GM19035 (cell line): ENCODE measurements around the gene TMEM229B.
"Not testable (repeated sequence)": the region's sequence is repeated elsewhere in the genome, so short reads cannot be mapped to it uniquely, and the experiment has no call there.

ENCODE experiments used
- ATAC-seq: cut with Tn5 transposase; IDR thresholded peaks from one replicate; pipeline ENCODE4 v1.9.1; 2021; ENCODE audit not compliant: unreplicated experiment

The TMEM229B gene

GRCh38 chr14:67459336-67459735 lies 29.2 kb downstream of the TMEM229B start:
- no peak for ATAC-seq

DNA sequence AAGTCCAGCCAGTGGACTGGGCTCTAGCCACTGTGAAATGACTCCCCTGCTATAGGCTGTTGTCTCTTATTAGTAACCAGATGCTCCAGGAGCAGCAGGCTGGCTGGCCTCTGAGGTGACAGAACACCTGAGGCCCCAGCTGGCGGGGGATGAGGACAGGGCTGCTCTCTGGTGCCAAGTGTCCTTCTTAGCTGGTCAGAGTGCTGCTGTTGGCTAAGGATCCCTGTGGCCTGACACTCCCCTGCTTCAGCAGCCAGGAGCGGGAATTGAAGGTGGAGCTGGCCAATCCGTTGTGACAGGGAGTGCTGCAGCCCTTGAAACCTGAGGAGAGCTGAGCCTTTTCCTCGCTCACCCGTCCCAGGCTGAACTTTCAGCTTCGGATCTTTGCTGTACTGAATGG lies 30.7 kb downstream of the TMEM229B start:
- ATAC-seq: no peak

DNA sequence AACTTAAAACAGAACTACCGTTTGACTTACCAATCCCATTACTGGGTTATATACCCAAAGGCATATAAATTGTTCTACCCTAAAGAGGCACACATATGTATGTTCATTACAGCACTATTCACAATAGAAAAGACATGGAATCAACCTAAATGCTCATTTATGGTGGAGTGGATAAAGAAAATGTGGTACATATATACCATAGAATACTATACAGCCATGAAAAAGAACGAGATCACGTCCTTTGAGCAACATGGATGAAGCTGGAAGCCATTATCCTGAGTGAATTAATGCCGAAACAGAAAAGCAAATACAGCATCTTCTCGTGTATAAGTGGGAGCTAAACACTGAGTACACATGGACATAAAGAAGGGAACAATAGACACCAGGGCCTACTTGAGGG lies 31.8 kb downstream of the TMEM229B start:
- no peak for ATAC-seq

DNA sequence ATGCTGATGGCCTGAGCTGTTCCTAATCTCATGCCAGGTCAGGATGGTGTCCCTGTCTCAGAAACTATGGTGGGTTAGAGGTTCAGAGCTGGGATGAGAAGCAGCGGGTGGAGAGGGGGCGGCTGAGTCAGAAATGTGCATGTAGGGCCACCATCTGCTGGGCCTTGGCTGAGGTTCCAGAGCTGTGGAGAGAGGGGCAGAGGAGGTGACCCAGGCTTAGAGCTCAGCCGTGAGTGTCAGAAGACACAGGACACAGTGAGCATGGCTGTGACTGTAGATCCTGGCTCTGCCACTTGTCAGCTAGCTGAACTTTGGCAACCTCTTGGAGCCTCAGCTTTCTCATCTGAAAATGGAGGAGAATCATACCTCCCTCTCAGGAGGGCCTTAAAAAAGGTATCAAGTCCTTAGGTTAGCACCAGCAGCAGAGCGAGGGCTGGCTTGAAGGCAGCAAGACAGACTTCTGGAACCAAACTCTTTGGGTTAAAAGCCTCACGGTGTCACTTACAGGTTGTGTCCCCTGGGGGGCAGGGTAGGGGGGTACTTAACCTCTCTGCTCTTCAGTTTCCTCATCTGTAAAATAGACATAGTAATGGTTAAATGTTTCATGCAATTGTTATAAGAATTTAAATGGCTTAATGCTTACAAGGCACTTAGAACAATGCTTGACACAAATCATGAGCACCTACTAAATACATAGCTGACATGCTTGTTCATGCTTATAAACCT lies 34.8 kb downstream of the TMEM229B start:
- ATAC-seq: no peak

DNA sequence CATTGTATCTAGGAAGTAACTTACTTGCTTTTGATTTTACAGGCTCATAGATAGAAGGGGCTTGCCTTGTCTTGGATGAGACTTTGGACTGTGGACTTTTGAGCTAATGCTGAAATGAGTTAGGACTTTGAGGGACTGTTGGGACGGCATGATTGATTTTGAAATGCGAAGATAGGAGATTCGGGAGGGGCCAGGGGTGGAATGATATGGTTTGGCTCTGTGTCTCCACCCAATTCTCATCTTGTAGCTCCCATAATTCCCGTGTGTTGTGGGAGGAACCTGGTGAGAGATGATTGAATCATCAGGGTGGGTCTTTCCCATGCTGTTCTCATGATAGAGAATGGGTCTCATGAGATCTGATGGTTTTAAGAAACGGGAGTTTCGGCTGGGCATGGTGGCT lies 36.9 kb downstream of the TMEM229B start:
- not testable (repeated sequence) for ATAC-seq

DNA sequence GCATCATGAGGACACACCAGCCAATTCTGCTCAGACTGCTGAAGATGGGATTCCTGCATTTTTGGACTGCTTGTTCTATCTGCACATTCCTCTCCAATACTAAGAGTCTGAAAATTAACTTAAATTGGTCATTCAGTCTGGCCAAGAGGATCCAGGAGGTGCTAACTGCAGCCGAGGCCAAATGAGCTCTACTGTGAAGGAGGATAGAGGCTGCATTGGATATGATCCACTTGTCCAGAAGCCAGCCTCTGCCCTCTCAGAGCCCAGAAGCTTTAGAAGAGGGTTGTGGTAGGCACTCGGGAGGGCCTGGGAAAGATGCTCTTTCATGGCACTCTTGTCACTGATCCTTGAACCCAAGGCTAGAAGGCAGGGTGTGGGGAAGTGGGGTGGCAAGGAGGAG lies 39.4 kb downstream of the TMEM229B start:
- no peak for ATAC-seq

- ATAC-seq: no peak
These were observed 41.5 kb downstream of the TMEM229B start for GRCh38 chr14:67447033-67447381.

GRCh38 chr14:67446371-67447032 lies 42.0 kb downstream of the TMEM229B start:
- ATAC-seq: no peak

DNA sequence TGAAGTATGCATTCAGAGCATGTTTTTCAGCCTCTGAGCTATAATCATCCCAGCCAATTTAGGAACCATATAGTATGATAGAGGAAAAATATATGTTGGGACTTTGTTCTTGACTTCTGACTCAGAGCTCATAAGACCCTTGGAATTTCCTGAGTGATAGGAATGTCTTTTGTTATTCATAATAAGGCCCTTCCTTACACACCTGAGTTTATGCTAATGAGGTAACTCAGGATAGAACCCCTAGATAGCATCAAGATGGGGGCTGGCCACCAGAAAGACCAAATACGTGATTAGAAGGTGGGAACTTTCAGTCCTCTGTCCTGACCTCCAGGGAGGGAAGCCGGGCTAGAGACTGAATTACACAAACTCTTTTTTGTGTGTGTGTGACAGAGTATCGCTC lies 44.1 kb downstream of the TMEM229B start:
- no peak for ATAC-seq

DNA sequence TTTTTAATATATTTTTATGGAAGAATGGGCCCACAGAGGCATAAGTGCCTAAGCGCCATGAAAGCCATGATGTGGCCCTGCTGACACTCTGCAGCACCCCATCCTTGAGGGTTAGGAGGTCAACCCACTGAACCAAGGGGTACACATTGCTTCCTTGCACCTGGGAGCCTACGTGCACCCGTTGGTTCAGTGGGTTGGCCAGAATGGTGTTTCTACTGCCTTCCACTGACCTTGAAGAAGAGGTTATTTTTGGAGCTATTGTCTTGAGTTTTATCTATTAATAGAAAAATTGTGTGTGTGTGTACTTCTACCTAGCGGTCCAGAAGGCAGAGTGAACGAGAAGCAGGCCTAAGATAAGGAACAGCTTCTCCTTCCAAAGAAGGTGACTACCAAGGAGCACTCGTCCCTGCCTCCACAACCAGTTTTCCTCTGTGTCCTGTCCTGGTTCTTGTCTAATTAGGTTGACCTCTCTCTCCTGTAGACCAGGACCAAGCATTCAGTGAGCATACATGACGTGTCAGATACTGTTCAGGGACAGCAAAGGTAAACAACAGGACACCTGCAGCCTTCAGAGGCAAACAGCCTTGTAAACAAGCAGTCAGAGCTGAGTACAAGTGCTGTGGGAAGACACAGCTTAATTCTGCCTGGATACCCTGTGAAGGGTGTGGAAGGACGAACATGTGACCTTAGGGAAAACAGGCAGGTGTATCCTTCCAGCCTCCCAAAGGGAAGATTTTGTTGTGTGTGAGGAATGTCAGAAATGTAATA lies 46.2 kb downstream of the TMEM229B start:
- no peak for ATAC-seq

- ATAC-seq: no peak
These were observed 46.8 kb downstream of the TMEM229B start for GRCh38 chr14:67441672-67442071.

DNA sequence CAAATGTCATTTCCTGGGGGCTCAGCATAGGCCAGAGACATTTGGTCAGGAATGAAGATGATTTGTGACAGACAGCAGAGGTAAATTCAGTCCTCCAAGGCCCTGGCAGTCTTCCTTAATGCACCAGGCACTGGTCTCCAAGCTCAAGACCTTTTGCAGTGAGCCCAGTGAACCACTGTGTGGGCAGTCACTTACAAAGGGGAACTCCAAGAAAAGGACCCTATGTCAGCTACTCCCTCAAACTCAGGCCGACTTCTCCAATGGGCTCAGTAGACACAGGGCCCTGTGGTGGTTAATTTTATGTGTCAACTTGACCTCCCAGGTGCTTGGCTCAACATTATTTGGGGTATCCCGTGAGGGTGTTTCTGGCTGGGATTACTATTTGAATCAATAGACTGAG lies 47.3 kb downstream of the TMEM229B start:
- no peak for ATAC-seq

GRCh38 chr14:67440513-67440912 lies 48.0 kb downstream of the TMEM229B start:
- ATAC-seq: no peak

DNA sequence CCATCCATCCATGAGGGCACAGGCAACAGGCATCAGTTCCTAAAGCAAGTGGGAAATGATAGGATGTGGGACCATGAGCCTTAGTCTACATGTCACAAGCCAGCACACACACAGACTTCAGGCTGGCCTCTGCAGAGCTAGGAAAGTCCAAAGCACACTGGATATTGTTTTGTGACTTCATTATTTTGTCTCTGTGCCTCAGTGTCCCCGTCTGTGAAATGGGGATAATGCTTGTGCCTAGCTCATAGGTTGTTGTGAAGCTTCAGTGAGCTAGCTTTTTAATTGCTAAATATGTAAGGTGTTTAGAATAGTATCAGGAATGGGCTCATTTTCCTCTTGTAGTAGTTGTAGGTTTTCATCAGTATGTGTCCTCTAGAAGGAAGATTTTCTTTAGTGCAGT lies 49.6 kb downstream of the TMEM229B start:
- no peak for ATAC-seq

DNA sequence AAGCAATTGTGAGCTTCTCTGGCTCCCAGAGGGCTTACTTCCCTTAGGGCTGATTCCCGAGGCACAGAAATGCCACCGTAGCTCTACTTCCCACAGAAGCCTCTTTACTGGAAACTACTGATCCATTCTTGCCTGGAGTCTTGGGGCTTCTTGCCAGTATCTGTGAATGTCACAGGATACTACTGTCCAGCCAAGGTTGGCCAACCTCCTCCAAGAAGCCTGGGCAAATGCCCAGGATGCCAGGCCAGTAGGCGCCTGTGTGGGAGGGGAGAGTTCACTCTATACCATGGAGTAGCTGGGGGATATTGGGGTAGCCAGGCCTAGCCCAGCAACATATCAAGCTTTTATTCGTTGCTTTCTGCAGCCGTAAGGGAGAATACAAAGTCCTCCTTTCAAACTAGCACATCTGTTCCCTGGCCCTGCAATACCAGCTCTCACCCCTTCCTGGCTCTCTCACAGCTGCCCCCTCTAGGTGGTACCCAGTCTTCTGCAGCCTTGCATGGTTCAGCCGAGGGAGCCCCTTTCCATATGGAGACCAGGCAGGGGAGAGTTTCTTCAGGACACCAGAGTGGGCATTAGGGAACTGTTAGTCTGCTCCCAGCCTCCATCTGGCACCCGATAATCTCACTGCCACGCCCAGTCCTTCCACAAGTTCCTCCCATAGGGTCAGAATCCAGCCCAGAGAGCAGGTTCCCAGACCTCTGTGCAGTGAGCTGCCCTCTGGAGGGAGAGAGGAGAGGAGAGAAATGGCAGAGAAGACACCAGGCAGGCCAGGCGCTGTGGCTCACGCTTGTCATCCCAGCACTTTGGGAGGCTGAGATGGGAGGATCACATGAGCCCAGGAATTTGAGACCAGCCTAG lies 52.3 kb downstream of the TMEM229B start:
- no peak for ATAC-seq

GRCh38 chr14:67435603-67436002 lies 52.9 kb downstream of the TMEM229B start:
- ATAC-seq: no peak

GRCh38 chr14:67432050-67432564 lies 56.4 kb downstream of the TMEM229B start:
- no peak for ATAC-seq

- ATAC-seq: no peak
These were observed 58.9 kb downstream of the TMEM229B start for GRCh38 chr14:67429510-67430205.

GRCh38 chr14:67428501-67429031 lies 60.0 kb downstream of the TMEM229B start:
- no peak for ATAC-seq

- ATAC-seq: no peak
These were observed 61.4 kb downstream of the TMEM229B start for GRCh38 chr14:67426983-67427606.
